Measurements from ENCODE around the gene PALS1.

PALS1 gene

DNA sequence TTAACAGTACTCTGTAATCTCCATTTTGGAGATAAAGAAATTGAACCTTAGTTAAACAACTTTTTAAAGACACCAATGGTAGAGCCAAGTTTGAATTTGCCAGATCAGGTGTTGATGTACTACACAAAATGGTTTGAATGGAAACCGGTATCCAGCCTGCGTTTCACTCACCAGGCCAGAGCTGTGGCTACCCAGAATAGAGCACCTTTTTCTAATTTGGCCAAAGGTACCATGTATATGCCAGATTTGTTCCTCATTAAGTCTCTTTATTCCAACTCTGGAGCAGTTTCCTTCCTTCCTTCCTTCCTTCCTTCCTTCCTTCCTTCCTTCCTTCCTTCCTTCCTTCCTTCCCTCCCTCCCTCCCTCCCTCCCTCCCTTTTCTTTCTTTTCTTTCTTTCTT, 39.3 kb downstream of the PALS1 start:
- no peak overlapping the region for H3K4me3 ChIP-seq (ENCODE audit: low read depth in 1 of 2, low read length in 2 of 2)
- H3K27me3 ChIP-seq (ENCODE audit: low read depth, low read length) = no peaks in the 10 kb centered on the region
- H3K9me3 ChIP-seq (ENCODE audit: control insufficient read depth in 1 of 2, low read length in 2 of 2) = no peaks in the 10 kb centered on the region
- peaks cover 0 to 5% of the 10 kb centered on the region in 2 donors for H3K4me1 ChIP-seq (ENCODE audit: control insufficient read depth in 1 of 2, insufficient read depth in 2 of 2, low read length in 2 of 2)
- no peaks in the 10 kb centered on the region for H3K36me3 ChIP-seq (ENCODE audit: control insufficient read depth in 1 of 2, insufficient read depth in 2 of 2, low read length in 2 of 2)
- H3K27ac ChIP-seq (ENCODE audit: low read length) = no peak overlapping the region

DNA sequence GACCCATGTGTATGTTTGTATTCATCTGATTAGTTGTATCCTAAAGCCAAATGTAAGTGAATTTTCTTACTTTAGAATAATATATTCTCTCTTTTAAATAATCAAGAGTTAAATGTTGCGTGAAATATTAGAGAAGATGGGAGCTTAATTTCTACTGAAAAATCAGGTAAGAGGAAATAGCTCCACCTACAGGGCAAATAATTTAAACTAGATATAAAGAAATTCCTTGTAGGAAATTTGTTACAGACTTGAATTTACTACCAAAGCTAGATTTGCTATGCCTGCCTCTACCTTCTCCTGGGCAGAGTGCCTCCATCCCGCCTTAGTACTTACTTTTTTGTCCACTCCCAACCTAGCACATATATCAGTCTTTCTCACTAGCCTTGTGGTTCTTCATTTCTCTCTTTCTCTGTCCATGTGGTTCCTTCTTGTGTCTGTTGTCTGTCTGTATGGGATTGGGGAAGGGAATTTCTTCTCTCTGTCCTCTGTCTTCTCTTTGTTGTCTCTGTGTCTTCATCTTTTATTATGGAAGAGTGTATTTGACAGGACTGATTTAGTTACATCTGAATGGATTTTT, 44.7 kb downstream of the PALS1 start:
- no peaks in the 10 kb centered on the region for H3K27me3 ChIP-seq (ENCODE audit: low read depth, low read length)
- no peak overlapping the region for H3K4me3 ChIP-seq (ENCODE audit: low read depth in 1 of 2, low read length in 2 of 2)
- no peaks in the 10 kb centered on the region for H3K9me3 ChIP-seq (ENCODE audit: control insufficient read depth in 1 of 2, low read length in 2 of 2)
- H3K36me3 ChIP-seq (ENCODE audit: control insufficient read depth in 1 of 2, insufficient read depth in 2 of 2, low read length in 2 of 2) = no peaks in the 10 kb centered on the region
- no peak overlapping the region for H3K27ac ChIP-seq (ENCODE audit: low read length)
- H3K4me1 ChIP-seq (ENCODE audit: control insufficient read depth in 1 of 2, insufficient read depth in 2 of 2, low read length in 2 of 2) = no peaks in the 10 kb centered on the region
